BJ (cell line): ENCODE results near the gene CASR. TPM values are rescaled to one million over a fixed set of nuclear protein-coding genes. Genes with fewer than 3 reads are reported as not detected.
"Not testable (repeated sequence)": the region's sequence is repeated elsewhere in the genome, so short reads cannot be mapped to it uniquely, and the experiment has no call there.

Experiments used
- CTCF ChIA-PET: fragments of 350-600 bp; formaldehyde crosslinking; extraction: SDS; loops from one replicate; lab custom pipeline; 2021; ENCODE audit warnings: antibody characterized with exemption, inconsistent platforms; lab: Yijun Ruan, JAX
- POLR2A ChIA-PET: fragments of 300-600 bp; sonication (Branson Sonifier 250); formaldehyde crosslinking; extraction: SDS; loops from one replicate; lab custom pipeline; 2021; ENCODE audit warnings: antibody characterized with exemption; lab: Charles Lee
- DNase-seq: peaks from one replicate; pipeline ENCODE4 v3.0.0-alpha.2; 2011; ENCODE audit warnings: low read depth
- H3K27me3 ChIP-seq: 2 replicates; pipeline ENCODE4 v1.6.0; 2011; ENCODE audit warnings: low read length; ENCODE audit not compliant: control insufficient read depth, insufficient read depth
- H3K36me3 ChIP-seq: 2 replicates; pipeline ENCODE4 v1.5.1; 2011; ENCODE audit warnings: low read length; ENCODE audit not compliant: control insufficient read depth, insufficient read depth
- H3K4me3 ChIP-seq: 2 replicates; pipeline ENCODE4 v1.5.1; 2011; ENCODE audit warnings: low read depth, mild to moderate bottlenecking, control low read depth, low read length
- CTCF ChIP-seq: IDR thresholded peaks from 2 replicates; pipeline ENCODE4 v1.5.1; 2011; ENCODE audit warnings: low read depth, mild to moderate bottlenecking, control low read depth, inconsistent platforms, low read length, moderate library complexity; ENCODE audit not compliant: insufficient read depth
- polyA plus RNA-seq: library from polyadenylated mRNA; depleted of rRNA; stranded (reverse); fragments of >200 nt; gene quantifications from 2 replicates; pipeline ENCODE4 v1.2.3, GENCODE V29; 2011

The CASR gene
- polyA plus RNA-seq, 1 experiment: not detected

DNA sequence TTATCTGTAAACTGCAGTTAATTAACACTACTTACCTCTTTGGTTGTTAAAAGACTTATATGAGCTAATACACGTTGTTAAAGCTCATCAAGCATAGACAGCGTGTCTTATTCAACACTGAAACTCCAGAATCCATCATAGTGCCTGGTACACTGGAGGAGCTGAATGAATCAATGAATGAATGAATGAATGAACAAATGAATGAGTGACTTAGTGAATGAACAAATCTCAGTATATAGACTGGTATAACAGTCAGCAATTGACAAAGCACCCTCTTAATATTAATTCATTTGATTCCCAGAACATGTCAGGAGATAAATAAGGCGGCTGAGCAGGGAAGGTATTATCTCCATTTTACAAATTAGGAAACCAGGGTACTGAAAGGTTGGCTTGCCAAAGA is 7.1 kb downstream of the CASR start:
- Histone ChIP-seq H3K4me3 (no peak overlapping the region), H3K36me3 (no peaks in the 10 kb centered on the region), H3K27me3 (no peaks in the 10 kb centered on the region)
- TF ChIP-seq CTCF: no peak
- POLR2A ChIA-PET: no interaction called here
- DNase-seq: no peak
- CTCF ChIA-PET: no interaction called here

DNA sequence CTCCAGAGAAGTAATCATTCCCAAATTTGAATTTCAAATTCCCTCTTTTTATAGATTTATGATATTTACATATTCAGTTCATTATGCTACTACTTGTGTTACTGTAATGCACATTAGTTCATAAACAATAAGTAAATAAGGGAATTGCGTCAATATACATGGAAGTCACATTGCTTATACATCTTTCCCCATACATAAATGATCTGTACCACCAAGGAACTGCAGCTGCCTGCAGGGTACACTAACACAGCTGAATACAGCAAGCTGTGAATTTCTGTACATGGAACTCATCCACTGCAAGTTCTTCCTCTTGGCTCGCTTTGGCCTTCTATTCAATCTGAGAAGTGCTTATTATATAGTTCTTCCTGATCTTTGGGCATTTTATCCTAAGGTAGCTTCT is 15.5 kb downstream of the CASR start:
- POLR2A ChIA-PET: no interaction called here

GRCh38 chr3:122199552-122199951 is 16.1 kb downstream of the CASR start:
- CTCF ChIA-PET: no interaction called here
- POLR2A ChIA-PET: no interaction called here

More for the DNA sequence above, 15.5 kb downstream of the CASR start:
- DNase-seq: no peak
- Histone ChIP-seq H3K4me3 (no peak overlapping the region), H3K27me3 (no peaks in the 10 kb centered on the region), H3K36me3 (no peaks in the 10 kb centered on the region)
- no peak for TF ChIP-seq CTCF
- CTCF ChIA-PET: no interaction called here

GRCh38 chr3:122200661-122201060 is 17.2 kb downstream of the CASR start:
- no peak for TF ChIP-seq CTCF
- Histone ChIP-seq H3K27me3 (no peaks in the 10 kb centered on the region), H3K4me3 (no peak overlapping the region), H3K36me3 (no peaks in the 10 kb centered on the region)
- POLR2A ChIA-PET: no interaction called here
- no peak for DNase-seq
- CTCF ChIA-PET: no interaction called here

More at GRCh38 chr3:122199552-122199951, 16.1 kb downstream of the CASR start:
- H3K27me3 ChIP-seq: no peaks in the 10 kb centered on the region
- no peak for TF ChIP-seq CTCF
- H3K4me3 ChIP-seq: no peak overlapping the region
- H3K36me3 ChIP-seq: no peaks in the 10 kb centered on the region
- no peak for DNase-seq

DNA sequence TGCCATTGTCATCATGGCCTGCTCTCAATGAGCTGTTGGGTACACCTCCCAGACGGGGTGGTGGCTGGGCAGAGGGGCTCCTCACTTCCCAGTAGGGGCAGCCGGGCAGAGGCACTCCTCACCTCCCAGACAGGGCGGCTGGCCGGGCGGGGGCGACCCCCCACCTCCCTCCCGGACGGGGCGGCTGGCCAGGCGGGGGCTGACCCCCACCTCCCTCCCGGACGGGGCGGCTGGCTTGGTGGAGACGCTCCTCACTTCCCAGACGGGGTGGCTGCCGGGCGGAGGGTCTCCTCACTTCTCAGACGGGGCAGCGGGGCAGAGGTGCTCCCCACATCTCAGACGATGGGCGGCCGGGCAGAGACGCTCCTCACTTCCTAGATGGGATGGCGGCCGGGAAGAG is 18.0 kb downstream of the CASR start:
- H3K4me3 ChIP-seq, DNase-seq, H3K36me3 ChIP-seq, H3K27me3 ChIP-seq, CTCF ChIA-PET, POLR2A ChIA-PET: not testable (repeated sequence)

DNA sequence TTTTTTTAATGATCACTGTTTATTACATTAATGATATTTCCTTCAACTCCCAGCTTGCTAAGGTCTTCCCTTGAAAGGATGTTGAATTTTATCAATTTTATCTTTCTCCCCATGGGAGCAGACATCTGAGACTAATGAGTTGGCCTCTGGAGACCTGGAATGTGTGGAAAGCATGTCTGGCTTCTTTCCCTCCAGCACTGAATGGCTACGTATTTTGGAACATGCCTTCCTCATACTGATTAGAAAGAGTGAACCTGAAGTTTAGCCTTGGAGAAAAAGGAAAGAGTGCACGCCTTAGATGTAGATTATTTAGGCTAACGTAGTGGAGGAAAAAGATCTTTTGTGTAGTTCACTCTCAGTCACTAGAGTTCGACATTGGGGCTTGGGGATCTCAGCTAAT is 25.1 kb downstream of the CASR start:
- no peak for TF ChIP-seq CTCF
- CTCF ChIA-PET: no interaction called here
- POLR2A ChIA-PET: no interaction called here
- Histone ChIP-seq H3K36me3 (no peaks in the 10 kb centered on the region), H3K27me3 (no peaks in the 10 kb centered on the region), H3K4me3 (no peak overlapping the region)
- DNase-seq: no peak
